Keratinocyte (primary cell): ENCODE data around the gene SKIC2. TPM values are rescaled to one million over a fixed set of nuclear protein-coding genes. Genes with fewer than 3 reads are reported as not detected.

ENCODE experiments used
- DNase-seq: peaks from one replicate; pipeline ENCODE4 v3.0.0-alpha.2; 2011; ENCODE audit warnings: low read depth, missing footprints, low spot score
- FAIRE-seq: peaks from 2 replicates; lab custom pipeline; 2011; peaks lifted over from hg19 to GRCh38; lab: Jason Lieb, UNC
- H2AFZ ChIP-seq: 2 replicates; pipeline ENCODE4 v1.6.0; 2012; ENCODE audit warnings: low read length, control low read depth, inconsistent platforms; ENCODE audit not compliant: control insufficient read depth
- H3K27ac ChIP-seq: 2 replicates; pipeline ENCODE4 v1.5.1; 2011; ENCODE audit warnings: low read length; ENCODE audit not compliant: control insufficient read depth, insufficient read depth
- H3K27me3 ChIP-seq: 3 replicates; pipeline ENCODE4 v1.6.0; 2011; ENCODE audit warnings: low read length; ENCODE audit not compliant: control insufficient read depth, insufficient read depth; ENCODE audit errors: extremely low read depth
- H3K36me3 ChIP-seq, 2 experiments: 2 replicates in 1 of 2; 3 replicates in 1 of 2; pipeline ENCODE4 v1.5.1; 2011; ENCODE audit warnings: low read length in 2 of 2, mild to moderate bottlenecking in 1 of 2; ENCODE audit not compliant: control insufficient read depth in 2 of 2, insufficient read depth in 2 of 2; ENCODE audit errors: extremely low read depth in 1 of 2
- H3K4me1 ChIP-seq: 3 replicates; pipeline ENCODE4 v1.5.1; 2011; ENCODE audit warnings: low read length; ENCODE audit not compliant: control insufficient read depth, insufficient read depth; ENCODE audit errors: extremely low read depth
- H3K4me2 ChIP-seq: 3 replicates; pipeline ENCODE4 v1.6.0; 2011; ENCODE audit warnings: low read depth, low read length; ENCODE audit not compliant: control insufficient read depth, insufficient read depth; ENCODE audit errors: extremely low read depth
- H3K4me3 ChIP-seq, 3 experiments: fragments of 200-600 bp in 1 of 3; sonication (generic) in 1 of 3; 2 replicates in 2 of 3; 3 replicates in 1 of 3; pipeline ENCODE4 v1.5.1; 2011 to 2016; ENCODE audit warnings: low read length in 3 of 3, mild to moderate bottlenecking in 3 of 3, control low read depth in 2 of 3, inconsistent platforms in 1 of 3, low read depth in 1 of 3, mixed read lengths in 1 of 3, mixed run types in 1 of 3, moderate library complexity in 1 of 3; ENCODE audit not compliant: control insufficient read depth in 2 of 3, insufficient read depth in 2 of 3; ENCODE audit errors: extremely low read depth in 1 of 3
- H3K79me2 ChIP-seq: 2 replicates; pipeline ENCODE4 v1.6.0; 2012; ENCODE audit warnings: low read length; ENCODE audit not compliant: control insufficient read depth, insufficient read depth
- H3K9ac ChIP-seq: 3 replicates; pipeline ENCODE4 v1.6.0; 2011; ENCODE audit warnings: low read length; ENCODE audit not compliant: control insufficient read depth, insufficient read depth; ENCODE audit errors: extremely low read depth
- H3K9me1 ChIP-seq: 3 replicates; pipeline ENCODE4 v1.6.0; 2011; ENCODE audit warnings: low read length; ENCODE audit not compliant: control insufficient read depth, insufficient read depth; ENCODE audit errors: extremely low read depth
- H3K9me3 ChIP-seq: 2 replicates; pipeline ENCODE4 v1.5.1; 2012; ENCODE audit warnings: low read depth, low read length; ENCODE audit not compliant: control insufficient read depth
- H4K20me1 ChIP-seq: 3 replicates; pipeline ENCODE4 v1.6.0; 2011; ENCODE audit warnings: low read length; ENCODE audit not compliant: control insufficient read depth, insufficient read depth; ENCODE audit errors: extremely low read depth
- EZH2 ChIP-seq: IDR thresholded peaks from one replicate; pipeline ENCODE4 v1.6.1; 2012; ENCODE audit warnings: inconsistent platforms, mild to moderate bottlenecking, low read length, moderate library complexity
- dilution Hi-C: fragments of 300-500 bp; cut with MboI; formaldehyde crosslinking; loops from one replicate; pipeline ENCODE4 v1.7.0; 2020; ENCODE audit warnings: low sequenced_read_pairs; ENCODE audit not compliant: extremely low pct_ligation_motif_present
- polyA plus RNA-seq, 5 experiments: library from polyadenylated mRNA; depleted of rRNA in 3 of 5; stranded (reverse) in 3 of 5; stranded (forward) in 1 of 5; unstranded in 1 of 5; fragments of >200 nt; gene quantifications; 1 replicate in 1 of 5; 2 replicates in 3 of 5; 3 replicates in 1 of 5; pipeline versions ENCODE4 v1.2.1 to v1.2.3, GENCODE V29; 2011 to 2012; ENCODE audit warnings: missing spikeins in 2 of 5, low read depth in 1 of 5, low replicate concordance in 1 of 5
- TF ChIP-seq, protein P1 (sequence below), 3 experiments: IDR thresholded peaks in 1 of 3; conservative IDR thresholded peaks in 1 of 3; optimal IDR thresholded peaks in 1 of 3; 2 replicates in 2 of 3; 3 replicates in 1 of 3; pipeline versions ENCODE3 to v1.5.1; 2011; ENCODE audit warnings: low read length in 3 of 3, mild to moderate bottlenecking in 3 of 3, moderate library complexity in 2 of 3, control low read depth in 1 of 3, inconsistent platforms in 1 of 3; ENCODE audit not compliant: insufficient read depth in 2 of 3; ENCODE audit errors: extremely low read depth in 1 of 3

The SKIC2 gene
- polyA plus RNA-seq, 1 donor (not counting 4 experiments of a cell fraction or from before 2014, with no cell fraction given), result 24.5 TPM

- Histone ChIP-seq H2AFZ (no peak overlapping the region), H3K9me1 (no peaks in the 10 kb centered on the region), H3K27me3 (peaks cover 11% of the 10 kb centered on the region), H3K9ac (no peak overlapping the region), H3K4me1 (no peaks in the 10 kb centered on the region), H3K9me3 (no peaks in the 10 kb centered on the region), H3K36me3 (no peaks in the 10 kb centered on the region), H3K4me2 (no peak overlapping the region), H3K27ac (no peak overlapping the region), H3K4me3 (no peak overlapping the region), H3K79me2 (no peaks in the 10 kb centered on the region), H4K20me1 (no peaks in the 10 kb centered on the region)
- no peak for TF ChIP-seq EZH2
- TF ChIP-seq, protein P1, sequence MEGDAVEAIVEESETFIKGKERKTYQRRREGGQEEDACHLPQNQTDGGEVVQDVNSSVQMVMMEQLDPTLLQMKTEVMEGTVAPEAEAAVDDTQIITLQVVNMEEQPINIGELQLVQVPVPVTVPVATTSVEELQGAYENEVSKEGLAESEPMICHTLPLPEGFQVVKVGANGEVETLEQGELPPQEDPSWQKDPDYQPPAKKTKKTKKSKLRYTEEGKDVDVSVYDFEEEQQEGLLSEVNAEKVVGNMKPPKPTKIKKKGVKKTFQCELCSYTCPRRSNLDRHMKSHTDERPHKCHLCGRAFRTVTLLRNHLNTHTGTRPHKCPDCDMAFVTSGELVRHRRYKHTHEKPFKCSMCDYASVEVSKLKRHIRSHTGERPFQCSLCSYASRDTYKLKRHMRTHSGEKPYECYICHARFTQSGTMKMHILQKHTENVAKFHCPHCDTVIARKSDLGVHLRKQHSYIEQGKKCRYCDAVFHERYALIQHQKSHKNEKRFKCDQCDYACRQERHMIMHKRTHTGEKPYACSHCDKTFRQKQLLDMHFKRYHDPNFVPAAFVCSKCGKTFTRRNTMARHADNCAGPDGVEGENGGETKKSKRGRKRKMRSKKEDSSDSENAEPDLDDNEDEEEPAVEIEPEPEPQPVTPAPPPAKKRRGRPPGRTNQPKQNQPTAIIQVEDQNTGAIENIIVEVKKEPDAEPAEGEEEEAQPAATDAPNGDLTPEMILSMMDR (optimal IDR thresholded peaks at IDR 0.05 in 1 of 3, IDR thresholded peaks at IDR 0.05 in 1 of 3, conservative IDR thresholded peaks at IDR 0.05 in 1 of 3; ENCODE audit: extremely low read depth in 1 of 3, insufficient read depth in 2 of 3, low read length in 3 of 3), result no peak
- FAIRE-seq (no peak), DNase-seq (no peak)
- dilution Hi-C loops, result no loop called here
Measured at GRCh38 chr6:31935021-31935420, 24.0 kb upstream of the SKIC2 start.

DNA sequence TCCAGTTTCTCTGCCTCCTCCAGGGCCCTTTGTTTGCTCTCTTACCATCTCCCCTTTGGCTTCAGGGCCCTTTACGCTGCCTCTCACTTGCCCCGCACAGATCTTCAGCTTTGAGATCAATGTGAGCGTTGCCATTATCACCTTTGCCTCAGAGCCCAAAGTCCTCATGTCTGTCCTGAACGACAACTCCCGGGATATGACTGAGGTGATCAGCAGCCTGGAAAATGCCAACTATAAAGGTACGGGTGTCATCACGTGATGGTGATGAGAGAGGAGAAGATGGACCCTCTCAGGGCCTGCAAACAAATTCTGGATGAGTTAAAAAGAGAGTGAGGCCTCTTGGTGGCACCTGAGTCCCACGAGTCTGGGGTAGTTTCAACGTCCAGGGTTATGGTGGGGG lies 23.2 kb upstream of the SKIC2 start:
- dilution Hi-C loops, result no loop called here
- no peaks in the 10 kb centered on the region for H3K36me3 ChIP-seq
- H3K4me3 ChIP-seq, result no peak overlapping the region
- DNase-seq (no peak), FAIRE-seq (no peak)
- no peak overlapping the region for H3K4me2 ChIP-seq
- TF ChIP-seq, protein P1 (optimal IDR thresholded peaks at IDR 0.05 in 1 of 3, IDR thresholded peaks at IDR 0.05 in 1 of 3, conservative IDR thresholded peaks at IDR 0.05 in 1 of 3; ENCODE audit: extremely low read depth in 1 of 3, insufficient read depth in 2 of 3, low read length in 3 of 3), result no peak
- no peak for TF ChIP-seq EZH2
- H3K9me3 ChIP-seq, result no peaks in the 10 kb centered on the region
- H3K9ac ChIP-seq, result no peak overlapping the region
- peaks cover 11% of the 10 kb centered on the region for H3K27me3 ChIP-seq
- H3K27ac ChIP-seq, result no peak overlapping the region
- no peaks in the 10 kb centered on the region for H4K20me1 ChIP-seq
- H3K79me2 ChIP-seq, result no peaks in the 10 kb centered on the region
- no peaks in the 10 kb centered on the region for H3K9me1 ChIP-seq
- no peaks in the 10 kb centered on the region for H3K4me1 ChIP-seq
- H2AFZ ChIP-seq, result no peak overlapping the region
